ENCODE data around the gene TUT1. TPM values are rescaled to one million over a fixed set of nuclear protein-coding genes. Genes with fewer than 3 reads are reported as not detected.
A peak's percentile ranks its signal among the peaks of the same experiment; 100 is the strongest.
"Not testable (repeated sequence)": the region's sequence is repeated elsewhere in the genome, so short reads cannot be mapped to it uniquely, and the experiment has no call there.

The TUT1 gene
- total RNA-seq, 2 experiments from 2014 or later = 24.7 to 29.6 TPM

DNA sequence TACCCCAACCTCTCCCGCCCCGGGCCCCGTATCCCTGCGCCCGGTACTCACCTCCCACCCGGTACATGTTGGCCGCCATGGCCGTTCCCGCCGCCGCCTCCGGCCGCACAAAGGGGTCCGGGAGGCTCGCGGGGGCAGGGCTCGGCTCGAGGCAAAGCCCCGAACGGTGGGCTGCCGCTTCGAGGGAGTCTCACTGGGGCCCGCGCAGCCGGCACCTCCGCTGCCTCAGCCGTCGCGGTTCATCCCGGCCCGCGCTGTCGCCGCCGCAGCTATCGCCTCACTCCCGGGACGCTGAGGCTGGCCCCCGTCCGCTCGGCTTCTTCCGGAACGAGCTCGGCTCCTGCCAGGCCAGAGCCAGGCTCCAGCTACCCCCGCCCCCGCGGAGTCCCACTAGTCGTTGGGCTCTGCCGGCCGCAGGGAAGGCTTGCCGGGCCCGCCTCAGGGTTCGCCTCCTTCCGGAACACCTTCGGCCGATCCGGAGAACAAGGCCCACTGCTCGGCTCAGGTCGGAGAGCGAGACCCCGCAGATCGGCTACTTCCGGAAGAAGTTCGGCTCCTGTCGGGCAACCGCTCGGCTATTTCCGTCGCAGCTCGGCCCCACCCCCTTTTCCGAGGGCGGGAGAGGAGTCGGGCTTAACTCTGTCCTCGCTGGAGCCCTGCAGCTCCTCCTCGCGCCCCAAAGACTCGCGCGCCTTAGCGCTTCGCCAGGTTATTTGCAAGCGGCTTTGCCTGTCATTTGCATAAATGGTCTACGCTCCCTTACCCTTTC lies 10.2 kb upstream of the TUT1 start, which contains the start of gene MTA2:
Gene MTA2 (minus strand): TSS at position 494 of the 769 bp plus-strand sequence. CDS start 415 bp downstream, at position 79.
- peak within 1 kb of the TSS; percentile 94 for H3K27ac Mint-ChIP-seq
- peak; percentile 99 for DNase-seq
- H3K4me1 Mint-ChIP-seq = peaks cover 54% of the 10 kb centered on the region
- peaks cover 61% of the 10 kb centered on the region for H3K36me3 Mint-ChIP-seq
- H3K27me3 Mint-ChIP-seq = no peaks in the 10 kb centered on the region
- H3K4me3 Mint-ChIP-seq = peak within 1 kb of the TSS; percentile 97
- peak; percentile 89 for ATAC-seq
- CTCF ChIA-PET = interaction anchor here (0.6 to 4.9 kb wide), 18 partner anchors 9 to 126 kb away, joined by 3 to 34 read pairs (median 4); partner anchors contain the start of genes B3GAT3, C11orf98, CSKMT and EML3
- H3K9me3 Mint-ChIP-seq (ENCODE audit: low read depth) = no peaks in the 10 kb centered on the region

- no peak for DNase-seq
- Mint-ChIP-seq H3K27me3 (no peaks in the 10 kb centered on the region), H3K27ac (peak overlapping the region; percentile 94), H3K4me3 (peak overlapping the region; percentile 97), H3K36me3 (peaks cover 63% of the 10 kb centered on the region), H3K4me1 (peaks cover 55% of the 10 kb centered on the region), H3K9me3 (ENCODE audit: low read depth) (no peaks in the 10 kb centered on the region)
- peak; percentile 14 for ATAC-seq
- CTCF ChIA-PET = interaction anchor here (0.8 to 4.9 kb wide), 9 partner anchors 9 to 207 kb away, joined by 3 to 34 read pairs (median 4); partner anchors contain the start of genes B3GAT3, LBHD1, TUT1 and UQCC3
Observed at GRCh38 chr11:62601122-62601371, 9.7 kb upstream of the TUT1 start.

DNA sequence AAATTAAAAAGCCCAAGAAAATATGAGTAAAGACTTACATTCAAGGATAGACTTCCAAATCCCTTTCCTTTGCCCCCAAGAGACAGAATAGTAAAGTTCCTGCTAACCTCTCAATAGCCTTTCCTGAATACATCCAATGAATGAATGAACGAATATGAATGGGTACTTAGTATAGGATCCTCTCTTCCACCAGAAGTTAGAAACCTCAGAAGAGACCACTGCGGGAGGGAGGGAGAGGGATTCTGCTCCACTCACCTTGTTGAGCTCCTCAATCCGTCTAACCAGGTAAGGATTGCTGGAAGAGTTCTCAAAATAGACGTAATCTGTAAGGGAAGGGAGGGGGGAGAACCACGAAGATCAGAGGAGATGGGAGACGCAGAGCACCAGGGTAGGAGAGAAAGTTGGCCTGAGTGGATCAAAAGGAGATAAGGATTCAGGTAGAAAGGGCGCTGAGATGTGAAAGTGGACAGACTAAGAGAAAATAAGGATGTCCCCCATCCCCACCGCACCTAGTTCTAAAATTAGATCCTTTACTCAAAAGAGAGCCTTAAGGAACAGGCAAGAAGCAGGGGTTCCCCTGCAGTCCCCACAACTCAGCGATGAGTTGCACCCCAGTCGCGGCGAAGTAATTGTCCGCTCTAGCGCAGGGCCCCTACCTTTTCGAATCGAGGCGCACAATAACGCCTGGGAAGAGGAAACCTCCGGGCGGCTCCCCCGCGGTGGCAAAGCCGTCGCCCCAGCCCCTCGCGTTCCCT lies 9.2 kb upstream of the TUT1 start:
- CTCF ChIA-PET = interaction anchor here (0.8 to 4.9 kb wide), 10 partner anchors 9 to 206 kb away, joined by 3 to 34 read pairs (median 4); partner anchors contain the start of genes B3GAT3, GANAB, LBHD1 and TUT1
- no peaks in the 10 kb centered on the region for H3K27me3 Mint-ChIP-seq
- H3K9me3 Mint-ChIP-seq (ENCODE audit: low read depth) = no peaks in the 10 kb centered on the region
- H3K36me3 Mint-ChIP-seq = peaks cover 68% of the 10 kb centered on the region
- H3K4me3 Mint-ChIP-seq = peak overlapping the region; percentile 97
- DNase-seq (peak; percentile 60), ATAC-seq (no peak)
- peak overlapping the region; percentile 94 for H3K27ac Mint-ChIP-seq
- H3K4me1 Mint-ChIP-seq = peaks cover 56% of the 10 kb centered on the region

DNA sequence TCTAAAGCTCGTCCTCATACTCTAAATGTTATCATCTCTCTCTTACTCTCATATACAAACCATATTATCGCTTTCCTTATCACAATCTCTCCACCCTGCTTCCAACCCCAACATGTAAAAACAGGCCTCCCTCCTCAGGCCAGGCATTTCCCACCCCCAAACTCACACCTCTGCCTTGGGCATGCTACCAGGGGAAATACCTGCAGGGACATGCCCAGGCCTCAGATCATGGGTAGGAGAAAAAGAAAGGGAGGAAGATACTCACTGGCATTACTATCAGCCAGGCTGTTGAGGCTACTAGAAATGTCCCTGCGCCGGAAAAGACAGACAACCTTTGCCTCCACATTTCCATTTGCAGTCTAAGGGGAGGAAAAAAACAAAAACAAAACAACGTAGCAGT lies 8.6 kb upstream of the TUT1 start:
- peaks cover 57% of the 10 kb centered on the region for H3K4me1 Mint-ChIP-seq
- peak overlapping the region; percentile 94 for H3K27ac Mint-ChIP-seq
- H3K9me3 Mint-ChIP-seq (ENCODE audit: low read depth) = no peaks in the 10 kb centered on the region
- ATAC-seq = no peak
- peaks cover 69% of the 10 kb centered on the region for H3K36me3 Mint-ChIP-seq
- no peak for DNase-seq
- no peaks in the 10 kb centered on the region for H3K27me3 Mint-ChIP-seq
- CTCF ChIA-PET = interaction anchor here (0.6 to 4.9 kb wide), 9 partner anchors 8 to 1030 kb away, joined by 3 to 34 read pairs (median 3); partner anchors contain the start of genes GANAB, LBHD1, TUT1 and UQCC3
- H3K4me3 Mint-ChIP-seq = peak overlapping the region; percentile 97

- ATAC-seq (peak; percentile 75), DNase-seq (peak; percentile 99)
- H3K27ac Mint-ChIP-seq = peak overlapping the region; percentile 94
- H3K27me3 Mint-ChIP-seq = no peaks in the 10 kb centered on the region
- H3K4me1 Mint-ChIP-seq = peaks cover 62% of the 10 kb centered on the region
- H3K36me3 Mint-ChIP-seq = peaks cover 74% of the 10 kb centered on the region
- peak overlapping the region; percentile 97 for H3K4me3 Mint-ChIP-seq
- no peaks in the 10 kb centered on the region for H3K9me3 Mint-ChIP-seq (ENCODE audit: low read depth)
- CTCF ChIA-PET = interaction anchor here (0.6 to 4.9 kb wide), 9 partner anchors 7 to 1031 kb away, joined by 3 to 34 read pairs (median 3); partner anchors contain the start of genes GANAB, LBHD1, TUT1 and UQCC3
Observed at GRCh38 chr11:62599069-62599696, 7.9 kb upstream of the TUT1 start.

GRCh38 chr11:62595124-62595523 lies 3.8 kb upstream of the TUT1 start:
- Mint-ChIP-seq H3K4me1 (peaks cover 75% of the 10 kb centered on the region), H3K27me3 (no peaks in the 10 kb centered on the region), H3K27ac (no peak overlapping the region), H3K4me3 (no peak overlapping the region), H3K36me3 (peaks cover 67% of the 10 kb centered on the region), H3K9me3 (ENCODE audit: low read depth) (no peaks in the 10 kb centered on the region)
- CTCF ChIA-PET = interaction anchor here (1.4 to 6.0 kb wide), 4 partner anchors 16 to 76 kb away, joined by 4 to 54 read pairs (median 28); partner anchors contain the start of genes EML3, LBHD1, ROM1 and UQCC3
- ATAC-seq (no peak), DNase-seq (no peak)

- peak; percentile 37 for ATAC-seq
- peak; percentile 91 for DNase-seq
- H3K27me3 Mint-ChIP-seq = no peaks in the 10 kb centered on the region
- H3K9me3 Mint-ChIP-seq (ENCODE audit: low read depth) = no peaks in the 10 kb centered on the region
- peak overlapping the region; percentile 34 for H3K4me3 Mint-ChIP-seq
- CTCF ChIA-PET = interaction anchor here (0.6 to 6.0 kb wide), 22 partner anchors 7 to 236 kb away, joined by 3 to 54 read pairs (median 5); partner anchors contain the start of genes B3GAT3, C11orf98, CSKMT and EEF1G
- peaks cover 68% of the 10 kb centered on the region for H3K4me1 Mint-ChIP-seq
- peak overlapping the region; percentile 83 for H3K27ac Mint-ChIP-seq
- peaks cover 58% of the 10 kb centered on the region for H3K36me3 Mint-ChIP-seq
Observed at GRCh38 chr11:62593434-62594044, 2.2 kb upstream of the TUT1 start.

- DNase-seq (no peak), ATAC-seq (no peak)
- Mint-ChIP-seq H3K27ac (peak overlapping the region; percentile 90), H3K4me1 (peaks cover 62% of the 10 kb centered on the region), H3K9me3 (ENCODE audit: low read depth) (no peaks in the 10 kb centered on the region), H3K36me3 (peaks cover 56% of the 10 kb centered on the region), H3K4me3 (no peak overlapping the region), H3K27me3 (no peaks in the 10 kb centered on the region)
- CTCF ChIA-PET = interaction anchor here (0.6 to 6.0 kb wide), 24 partner anchors 8 to 201 kb away, joined by 3 to 54 read pairs (median 7); partner anchors contain the start of genes B3GAT3, C11orf98, CSKMT and EEF1G
Observed at GRCh38 chr11:62592989-62593421, 1.7 kb upstream of the TUT1 start.

- ATAC-seq (no peak), DNase-seq (no peak)
- peak overlapping the region; percentile 99 for H3K4me3 Mint-ChIP-seq
- H3K27me3 Mint-ChIP-seq = no peaks in the 10 kb centered on the region
- peaks cover 55% of the 10 kb centered on the region for H3K4me1 Mint-ChIP-seq
- CTCF ChIA-PET = interaction anchor here (0.7 to 6.0 kb wide), 47 partner anchors 8 to 944 kb away, joined by 3 to 54 read pairs (median 5); partner anchors contain the start of genes B3GAT3, C11orf98, CSKMT and EEF1G
- peaks cover 52% of the 10 kb centered on the region for H3K36me3 Mint-ChIP-seq
- H3K9me3 Mint-ChIP-seq (ENCODE audit: low read depth) = no peaks in the 10 kb centered on the region
- peak overlapping the region; percentile 90 for H3K27ac Mint-ChIP-seq
Observed at GRCh38 chr11:62592146-62592815, 958 bp upstream of the TUT1 start.

DNA sequence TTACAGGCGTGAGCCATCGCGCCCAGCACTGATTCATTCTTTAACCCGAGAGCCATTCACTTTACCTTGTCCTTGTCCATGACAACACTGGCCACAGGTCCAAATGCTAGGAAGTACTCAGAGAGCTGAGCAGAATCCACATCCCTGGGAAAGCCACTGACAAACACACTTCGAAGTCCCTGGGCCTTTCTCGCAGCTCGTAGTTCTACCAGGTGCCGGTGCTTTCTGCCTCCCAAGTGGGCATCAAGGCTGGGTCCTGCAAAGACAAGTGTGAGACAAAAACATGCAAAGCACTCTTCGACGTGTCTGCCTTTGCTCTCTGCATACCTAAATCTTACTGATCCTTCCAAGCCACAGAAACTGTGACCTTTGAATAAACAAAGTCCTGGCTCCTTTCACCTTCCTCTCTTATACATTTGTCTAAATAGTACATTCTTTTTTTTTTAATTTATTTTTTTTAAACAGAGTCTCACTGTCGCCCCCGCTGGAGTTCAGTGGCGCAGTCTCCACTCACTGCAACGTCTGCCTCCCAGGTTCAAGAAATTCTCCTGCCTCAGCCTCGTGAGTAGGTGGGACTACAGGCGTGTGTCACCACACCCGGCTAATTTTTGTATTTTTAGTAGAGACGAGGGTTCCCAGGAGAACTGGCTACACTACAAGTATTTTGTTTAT lies 2.2 kb downstream of the TUT1 start:
- ATAC-seq (no peak), DNase-seq (no peak)
- Mint-ChIP-seq H3K36me3 (peaks cover 30% of the 10 kb centered on the region), H3K4me3 (peak overlapping the region; percentile 7), H3K27me3 (no peaks in the 10 kb centered on the region), H3K9me3 (ENCODE audit: low read depth) (no peaks in the 10 kb centered on the region), H3K27ac (no peak overlapping the region), H3K4me1 (peaks cover 38% of the 10 kb centered on the region)
- CTCF ChIA-PET = interaction anchor here (1.1 to 2.1 kb wide), 5 partner anchors 12 to 164 kb away, joined by 3 to 7 read pairs (median 5); partner anchors contain the start of genes EEF1G and EML3

- not testable (repeated sequence) for ATAC-seq; H3K9me3 Mint-ChIP-seq (ENCODE audit: low read depth); H3K27me3 Mint-ChIP-seq; DNase-seq; H3K27ac Mint-ChIP-seq; H3K4me3 Mint-ChIP-seq
- Mint-ChIP-seq H3K36me3 (peaks cover 30% of the 10 kb centered on the region), H3K4me1 (peaks cover 10% of the 10 kb centered on the region)
- CTCF ChIA-PET = interaction anchor here (1.1 to 1.2 kb wide), 2 partner anchors 157 to 161 kb away, joined by 3 read pairs; no protein-coding TSS in a partner anchor
Observed at GRCh38 chr11:62585356-62585755, 6.0 kb downstream of the TUT1 start.

Measured in activated CD8-positive, alpha-beta memory T cell treated with anti-CD3 and anti-CD28 coated beads, Interleukin-2, amount 10 ng/mL, durations not matched to agents 7 days and 5 days (primary cell).